H9 (cell line): ENCODE data around the gene TADA1. TPM values are rescaled to one million over a fixed set of nuclear protein-coding genes. Genes with fewer than 3 reads are reported as not detected.
"Not testable (repeated sequence)": the region's sequence is repeated elsewhere in the genome, so short reads cannot be mapped to it uniquely, and the experiment has no call there.

Experiments used
- DNase-seq: peaks from one replicate; pipeline ENCODE4 v3.0.0-alpha.2; 2017
- H2AFZ ChIP-seq: one replicate; pipeline ENCODE4 v1.6.1; 2013; ENCODE audit warnings: mild to moderate bottlenecking, low read length, control low read depth, moderate library complexity
- H2AK5ac ChIP-seq: 2 replicates; pipeline ENCODE4 v1.6.1; 2013; ENCODE audit warnings: low read length, control low read depth, mixed read lengths; ENCODE audit not compliant: insufficient read length
- H2BK120ac ChIP-seq: one replicate; pipeline ENCODE4 v1.6.1; 2013; ENCODE audit warnings: low read depth, mild to moderate bottlenecking, low read length, control low read depth, inconsistent platforms; ENCODE audit not compliant: poor library complexity, severe bottlenecking
- H2BK12ac ChIP-seq: 2 replicates; pipeline ENCODE4 v1.6.1; 2013; ENCODE audit warnings: low read length, control low read depth, mixed read lengths, low read depth; ENCODE audit not compliant: insufficient read length
- H2BK15ac ChIP-seq: 2 replicates; pipeline ENCODE4 v1.6.1; 2013; ENCODE audit warnings: low read depth, low read length, control low read depth
- H2BK20ac ChIP-seq: one replicate; pipeline ENCODE4 v1.6.1; 2013; ENCODE audit warnings: low read depth, mild to moderate bottlenecking, low read length, control low read depth, inconsistent platforms; ENCODE audit not compliant: poor library complexity, severe bottlenecking
- H2BK5ac ChIP-seq: 2 replicates; pipeline ENCODE4 v1.6.1; 2013; ENCODE audit warnings: low read length, control low read depth, mixed read lengths; ENCODE audit not compliant: insufficient read length
- H3K14ac ChIP-seq: 2 replicates; pipeline ENCODE4 v1.6.1; 2013; ENCODE audit warnings: low read length, control low read depth; ENCODE audit not compliant: insufficient read depth
- H3K18ac ChIP-seq: 2 replicates; pipeline ENCODE4 v1.6.1; 2013; ENCODE audit warnings: low read depth, mild to moderate bottlenecking, mixed read lengths, low read length, control low read depth; ENCODE audit not compliant: insufficient read length
- H3K23ac ChIP-seq: 2 replicates; pipeline ENCODE4 v1.6.1; 2013; ENCODE audit warnings: low read length, control low read depth, mixed read lengths, low read depth; ENCODE audit not compliant: insufficient read length
- H3K23me2 ChIP-seq: 2 replicates; pipeline ENCODE4 v1.6.1; 2013; ENCODE audit warnings: low read depth, mild to moderate bottlenecking, mixed read lengths, low read length, control low read depth; ENCODE audit not compliant: insufficient read length, poor library complexity, severe bottlenecking
- H3K27ac ChIP-seq: 2 replicates; pipeline ENCODE4 v1.5.1; 2013; ENCODE audit warnings: low read length, control low read depth, mixed read lengths, low read depth; ENCODE audit not compliant: insufficient read length
- H3K27me3 ChIP-seq: 2 replicates; pipeline ENCODE4 v1.6.1; 2013; ENCODE audit warnings: low read length, control low read depth, inconsistent platforms; ENCODE audit not compliant: insufficient read depth
- H3K4ac ChIP-seq: 2 replicates; pipeline ENCODE4 v1.6.1; 2013; ENCODE audit warnings: low read depth, mild to moderate bottlenecking, control low read depth, inconsistent platforms, low read length, moderate library complexity
- H3K4me1 ChIP-seq: 2 replicates; pipeline ENCODE4 v1.6.1; 2013; ENCODE audit warnings: low read length, control low read depth, inconsistent platforms; ENCODE audit not compliant: insufficient read depth
- H3K4me2 ChIP-seq: 2 replicates; pipeline ENCODE4 v1.6.1; 2013; ENCODE audit warnings: low read length, control low read depth, mixed read lengths; ENCODE audit not compliant: insufficient read length, insufficient read depth
- H3K56ac ChIP-seq: 2 replicates; pipeline ENCODE4 v1.6.1; 2013; ENCODE audit warnings: low read depth, mild to moderate bottlenecking, mixed read lengths, low read length, control low read depth; ENCODE audit not compliant: insufficient read length
- H3K79me1 ChIP-seq: 2 replicates; pipeline ENCODE4 v1.6.1; 2013; ENCODE audit warnings: low read depth, mild to moderate bottlenecking, moderate library complexity, low read length, control low read depth, inconsistent platforms; ENCODE audit not compliant: insufficient read depth, poor library complexity, severe bottlenecking
- H3K79me2 ChIP-seq: 2 replicates; pipeline ENCODE4 v1.6.1; 2013; ENCODE audit warnings: low read length, control low read depth, inconsistent platforms; ENCODE audit not compliant: insufficient read depth
- H3K9ac ChIP-seq: 2 replicates; pipeline ENCODE4 v1.6.1; 2013; ENCODE audit warnings: low read length, control low read depth, mixed read lengths; ENCODE audit not compliant: insufficient read length; ENCODE audit errors: extremely low read depth
- H3K9me3 ChIP-seq: one replicate; pipeline ENCODE4 v1.6.1; 2013; ENCODE audit warnings: low read depth, low read length, inconsistent platforms; ENCODE audit not compliant: control insufficient read depth
- H3T11ph ChIP-seq: one replicate; pipeline ENCODE4 v1.6.1; 2013; ENCODE audit warnings: mild to moderate bottlenecking, low read length, control low read depth, inconsistent platforms
- H4K20me1 ChIP-seq: one replicate; pipeline ENCODE4 v1.6.1; 2013; ENCODE audit not compliant: control insufficient read depth, insufficient read length, insufficient read depth
- H4K5ac ChIP-seq: 2 replicates; pipeline ENCODE4 v1.6.1; 2013; ENCODE audit warnings: low read depth, mild to moderate bottlenecking, mixed read lengths, low read length, control low read depth; ENCODE audit not compliant: insufficient read length
- H4K8ac ChIP-seq: replicated peaks from 2 replicates; pipeline ENCODE4 v1.6.1; 2013; ENCODE audit warnings: low read length, control low read depth, mixed read lengths, low read depth; ENCODE audit not compliant: insufficient read length
- H4K91ac ChIP-seq: 2 replicates; pipeline ENCODE4 v1.6.1; 2013; ENCODE audit warnings: low read depth, mild to moderate bottlenecking, moderate library complexity, mixed read lengths, low read length, control low read depth; ENCODE audit not compliant: insufficient read length
- H3K27ac Mint-ChIP-seq, 3 experiments: 2 replicates in 2 of 3; 3 replicates in 1 of 3; pipeline ENCODE4 v1.8.0; 2020 to 2021; ENCODE audit warnings: mixed read lengths in 3 of 3, mild to moderate bottlenecking in 1 of 3, moderate library complexity in 1 of 3
- H3K27me3 Mint-ChIP-seq: 2 replicates; pipeline ENCODE4 v1.8.0; 2021; ENCODE audit warnings: low read depth, mild to moderate bottlenecking, moderate library complexity, mixed read lengths
- H3K36me3 Mint-ChIP-seq, 3 experiments: 2 replicates in 2 of 3; 3 replicates in 1 of 3; pipeline ENCODE4 v1.8.0; 2020 to 2021; ENCODE audit warnings: low read depth in 3 of 3, mixed read lengths in 3 of 3; ENCODE audit not compliant: insufficient read depth in 1 of 3
- H3K4me1 Mint-ChIP-seq, 2 experiments: 2 replicates each; pipeline ENCODE4 v1.8.0; 2020; ENCODE audit warnings: mixed read lengths in 2 of 2
- H3K4me3 Mint-ChIP-seq, 2 experiments: 2 replicates in 1 of 2; 3 replicates in 1 of 2; pipeline ENCODE4 v1.8.0; 2020 to 2021; ENCODE audit warnings: mild to moderate bottlenecking in 2 of 2, mixed read lengths in 2 of 2, moderate library complexity in 1 of 2
- H3K9me3 Mint-ChIP-seq, 2 experiments: 2 replicates in 1 of 2; 3 replicates in 1 of 2; pipeline ENCODE4 v1.8.0; 2020; ENCODE audit warnings: mild to moderate bottlenecking in 2 of 2, mixed read lengths in 2 of 2, moderate library complexity in 1 of 2
- WGBS: extraction: QIAGEN DNeasy Blood & Tissue Kit; methylation state at CpG from one replicate; pipeline ENCODE4 v1.1.7; 2013; ENCODE audit warnings: missing lambda C conversion rate, low lambda C conversion rate, mixed read lengths; ENCODE audit not compliant: insufficient read length; ENCODE audit errors: extremely low coverage; 5-methylcytosine and 5-hydroxymethylcytosine counted together
- total RNA-seq: library from RNA; stranded (reverse); gene quantifications from 2 replicates; pipeline ENCODE4 v1.2.1, GENCODE V29; 2021
- TF ChIP-seq, protein P1 (sequence below): fragments of 200-600 bp; sonication (generic); conservative IDR thresholded peaks from 3 replicates; pipeline ENCODE4 v1.8.0; 2021; ENCODE audit warnings: antibody characterized with exemption, mild to moderate bottlenecking

The TADA1 gene
- total RNA-seq, 1 experiment from 2014 or later, result 20.7 TPM

- Histone ChIP-seq H2BK15ac (no peak overlapping the region), H2BK5ac (no peak overlapping the region), H2AFZ (no peak overlapping the region), H2AK5ac (no peak overlapping the region), H3T11ph (no peak overlapping the region), H4K91ac (no peak overlapping the region), H3K14ac (no peak overlapping the region), H3K18ac (no peak overlapping the region), H3K79me2 (no peaks in the 10 kb centered on the region), H3K9me3 (no peaks in the 10 kb centered on the region), H3K56ac (no peak overlapping the region), H2BK120ac (no peak overlapping the region), H3K23me2 (no peaks in the 10 kb centered on the region), H3K4me1 (no peaks in the 10 kb centered on the region), H3K79me1 (no peaks in the 10 kb centered on the region), H3K23ac (no peak overlapping the region), H3K9ac (no peak overlapping the region), H3K27me3 (peaks cover 4% of the 10 kb centered on the region; the same call in 1 of the 2 replicates), H3K27ac (no peak overlapping the region), H2BK12ac (no peak overlapping the region), H4K20me1 (no peaks in the 10 kb centered on the region), H4K5ac (no peak overlapping the region), H3K4me2 (no peak overlapping the region), H2BK20ac (no peak overlapping the region), H3K4ac (no peak overlapping the region), H4K8ac (no peak overlapping the region)
- TF ChIP-seq, protein P1, sequence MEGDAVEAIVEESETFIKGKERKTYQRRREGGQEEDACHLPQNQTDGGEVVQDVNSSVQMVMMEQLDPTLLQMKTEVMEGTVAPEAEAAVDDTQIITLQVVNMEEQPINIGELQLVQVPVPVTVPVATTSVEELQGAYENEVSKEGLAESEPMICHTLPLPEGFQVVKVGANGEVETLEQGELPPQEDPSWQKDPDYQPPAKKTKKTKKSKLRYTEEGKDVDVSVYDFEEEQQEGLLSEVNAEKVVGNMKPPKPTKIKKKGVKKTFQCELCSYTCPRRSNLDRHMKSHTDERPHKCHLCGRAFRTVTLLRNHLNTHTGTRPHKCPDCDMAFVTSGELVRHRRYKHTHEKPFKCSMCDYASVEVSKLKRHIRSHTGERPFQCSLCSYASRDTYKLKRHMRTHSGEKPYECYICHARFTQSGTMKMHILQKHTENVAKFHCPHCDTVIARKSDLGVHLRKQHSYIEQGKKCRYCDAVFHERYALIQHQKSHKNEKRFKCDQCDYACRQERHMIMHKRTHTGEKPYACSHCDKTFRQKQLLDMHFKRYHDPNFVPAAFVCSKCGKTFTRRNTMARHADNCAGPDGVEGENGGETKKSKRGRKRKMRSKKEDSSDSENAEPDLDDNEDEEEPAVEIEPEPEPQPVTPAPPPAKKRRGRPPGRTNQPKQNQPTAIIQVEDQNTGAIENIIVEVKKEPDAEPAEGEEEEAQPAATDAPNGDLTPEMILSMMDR, result no peak
- no peak for DNase-seq
- Mint-ChIP-seq H3K36me3 (peaks cover 0 to 5% (median 0%) of the 10 kb centered on the region in 3 experiments; a peak in 1 of 7 replicates), H3K4me1 (peaks cover 0 to 6% of the 10 kb centered on the region in 2 experiments; a peak in 2 of 4 replicates), H3K27me3 (peaks cover 40% of the 10 kb centered on the region), H3K9me3 (peaks cover 5 to 6% of the 10 kb centered on the region in 2 experiments; a peak in 3 of 5 replicates), H3K4me3 (no peak overlapping the region), H3K27ac (no peak overlapping the region)
- WGBS, result no CpG with 5 or more reads among the region's 2 CpGs
These were observed 6.8 kb upstream of the TADA1 start for GRCh38 chr1:166882893-166883292.

- not testable (repeated sequence) for H3K14ac ChIP-seq, H2BK12ac ChIP-seq, H2BK120ac ChIP-seq, H4K5ac ChIP-seq, H3K79me2 ChIP-seq, H4K8ac ChIP-seq, H4K91ac ChIP-seq, H2AFZ ChIP-seq, H3K9ac ChIP-seq, H3K27me3 ChIP-seq, H3K36me3 Mint-ChIP-seq, H3K4me3 Mint-ChIP-seq, H3K23me2 ChIP-seq, H3T11ph ChIP-seq, H2AK5ac ChIP-seq, H3K9me3 Mint-ChIP-seq, H3K4me1 ChIP-seq, H3K4me2 ChIP-seq, H3K56ac ChIP-seq, H2BK15ac ChIP-seq, DNase-seq, H3K9me3 ChIP-seq, H3K4ac ChIP-seq, H3K79me1 ChIP-seq, H3K27ac ChIP-seq, H2BK20ac ChIP-seq, H3K27ac Mint-ChIP-seq, H2BK5ac ChIP-seq, H3K18ac ChIP-seq, H3K23ac ChIP-seq, H4K20me1 ChIP-seq
- Mint-ChIP-seq H3K27me3 (peaks cover 17% of the 10 kb centered on the region), H3K4me1 (peaks cover 13 to 18% of the 10 kb centered on the region in 2 experiments)
- no CpG with 5 or more reads among the region's 21 CpGs for WGBS
These were observed 2.3 kb upstream of the TADA1 start for GRCh38 chr1:166878173-166878917.
